HG02981 (cell line): ENCODE measurements around the gene NOTUM.
A peak's percentile ranks its signal among the peaks of the same experiment; 100 is the strongest.

Source experiments
- ATAC-seq: cut with Tn5 transposase; IDR thresholded peaks from one replicate; pipeline ENCODE4 v1.9.1; 2021; ENCODE audit warnings: mild to moderate bottlenecking, moderate library complexity; ENCODE audit not compliant: unreplicated experiment

The NOTUM gene

GRCh38 chr17:81940538-81941483, 20.2 kb downstream of the NOTUM start:
- ATAC-seq = no peak

- no peak for ATAC-seq
Measured at GRCh38 chr17:81939881-81940385, 21.1 kb downstream of the NOTUM start.

DNA sequence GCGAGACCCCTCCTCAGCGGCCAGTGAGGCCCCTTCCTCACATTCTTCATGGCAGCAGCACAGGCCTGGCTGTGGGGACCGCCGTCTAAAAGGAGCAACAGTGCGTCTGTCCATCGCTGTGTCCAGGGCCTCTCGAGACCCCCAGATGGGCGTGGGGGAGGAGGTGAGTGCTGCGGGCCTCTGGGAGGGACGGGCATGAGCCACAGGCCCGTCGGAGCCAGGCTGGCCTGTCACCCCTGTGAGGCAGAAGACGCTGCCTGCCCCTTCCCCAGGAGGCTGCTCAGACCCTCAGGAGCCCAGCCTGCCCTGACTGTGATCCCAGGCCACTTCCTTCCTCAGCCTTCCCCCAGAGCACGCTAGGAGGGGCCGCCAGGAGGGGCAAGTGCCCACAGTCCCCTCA, 21.8 kb downstream of the NOTUM start:
- ATAC-seq = no peak

GRCh38 chr17:81935709-81936084, 25.3 kb downstream of the NOTUM start:
- ATAC-seq = no peak

GRCh38 chr17:81934850-81935708, 25.9 kb downstream of the NOTUM start:
- ATAC-seq = no peak

DNA sequence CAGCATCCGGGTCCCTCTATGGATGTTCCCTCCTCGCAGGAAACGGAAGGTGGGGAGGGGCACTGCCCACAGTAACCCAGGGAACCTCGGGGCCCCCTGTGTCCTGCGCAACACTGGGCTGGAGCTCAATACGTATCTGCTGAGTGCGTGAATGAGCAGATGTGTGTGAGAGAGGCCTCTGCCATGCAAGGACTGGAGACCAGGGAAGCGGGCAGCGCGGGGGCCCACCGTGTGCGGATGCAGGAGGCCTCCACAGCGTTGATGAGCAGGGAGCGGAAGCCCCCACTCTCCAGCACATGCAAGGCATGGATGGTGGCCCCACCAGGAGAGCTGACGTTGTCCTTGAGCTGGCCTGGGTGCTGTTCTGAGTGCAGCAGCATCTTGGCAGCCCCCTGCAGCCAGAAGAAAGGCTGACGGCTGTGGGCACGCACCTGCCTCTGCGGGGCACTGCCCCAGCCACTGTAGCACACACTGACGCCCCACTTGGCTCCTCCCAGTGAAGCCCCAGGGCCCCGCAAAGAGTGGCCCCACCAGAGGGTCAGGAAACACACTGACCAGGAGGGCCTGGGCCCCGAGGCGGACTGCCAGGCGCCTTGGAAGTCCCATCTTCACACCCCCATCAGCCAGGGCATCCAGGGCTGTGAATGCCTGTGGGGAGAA, 26.8 kb downstream of the NOTUM start:
- ATAC-seq = no peak

GRCh38 chr17:81933178-81933699, 27.7 kb downstream of the NOTUM start:
- ATAC-seq = no peak

DNA sequence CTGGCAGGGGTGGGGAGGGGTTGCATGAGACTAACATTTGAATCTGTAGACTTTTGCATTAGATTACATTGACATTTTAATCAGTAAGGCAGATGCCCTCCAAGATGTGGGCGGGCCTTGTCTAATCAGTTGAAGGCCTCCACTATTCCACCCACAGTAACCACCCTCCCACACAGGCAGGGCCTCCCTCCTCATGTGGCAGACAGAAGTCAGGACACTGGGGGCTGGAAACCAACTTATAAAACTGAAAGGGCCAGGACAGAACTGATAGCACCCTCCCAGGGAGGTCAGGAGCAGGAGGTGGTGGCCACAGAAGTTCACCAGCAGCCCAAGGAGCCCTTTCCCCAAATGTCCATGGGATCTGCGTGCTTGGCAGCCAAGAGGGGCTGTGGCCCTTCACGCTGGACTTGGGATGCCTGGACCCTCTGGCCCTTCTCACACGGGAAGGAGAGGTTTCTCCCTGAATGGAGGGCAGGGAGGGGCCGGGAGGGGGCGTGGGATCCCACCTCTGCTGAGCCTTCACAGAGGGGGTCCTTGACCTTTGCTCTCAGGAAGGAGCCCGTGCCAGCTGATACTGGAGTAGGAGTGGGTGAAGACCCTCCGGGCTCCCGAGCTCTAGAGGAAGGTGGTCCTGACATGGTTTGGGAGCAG, 28.5 kb downstream of the NOTUM start:
- ATAC-seq = no peak

GRCh38 chr17:81931557-81932332, 29.2 kb downstream of the NOTUM start:
- ATAC-seq = no peak

DNA sequence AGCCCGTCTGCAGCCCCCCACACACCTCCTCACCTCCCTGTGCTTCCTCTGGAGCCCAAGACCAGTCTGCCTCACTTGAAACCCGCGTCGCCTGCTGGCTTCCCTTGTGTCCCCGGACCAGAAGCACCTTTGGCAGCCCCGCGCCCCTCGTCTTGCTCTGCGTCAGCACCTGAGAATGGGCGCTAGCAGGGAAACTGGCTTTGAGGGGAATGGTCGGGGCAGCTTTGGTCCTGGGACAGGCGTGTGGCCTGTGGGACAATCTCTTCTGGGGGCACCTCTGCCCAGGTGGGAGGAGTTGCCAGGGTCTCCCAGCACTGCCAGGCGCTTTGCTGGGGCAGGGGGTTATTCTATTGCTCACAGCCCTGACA, 29.8 kb downstream of the NOTUM start:
- ATAC-seq = no peak

- no peak for ATAC-seq
Measured at GRCh38 chr17:81930142-81931125, 30.6 kb downstream of the NOTUM start.

DNA sequence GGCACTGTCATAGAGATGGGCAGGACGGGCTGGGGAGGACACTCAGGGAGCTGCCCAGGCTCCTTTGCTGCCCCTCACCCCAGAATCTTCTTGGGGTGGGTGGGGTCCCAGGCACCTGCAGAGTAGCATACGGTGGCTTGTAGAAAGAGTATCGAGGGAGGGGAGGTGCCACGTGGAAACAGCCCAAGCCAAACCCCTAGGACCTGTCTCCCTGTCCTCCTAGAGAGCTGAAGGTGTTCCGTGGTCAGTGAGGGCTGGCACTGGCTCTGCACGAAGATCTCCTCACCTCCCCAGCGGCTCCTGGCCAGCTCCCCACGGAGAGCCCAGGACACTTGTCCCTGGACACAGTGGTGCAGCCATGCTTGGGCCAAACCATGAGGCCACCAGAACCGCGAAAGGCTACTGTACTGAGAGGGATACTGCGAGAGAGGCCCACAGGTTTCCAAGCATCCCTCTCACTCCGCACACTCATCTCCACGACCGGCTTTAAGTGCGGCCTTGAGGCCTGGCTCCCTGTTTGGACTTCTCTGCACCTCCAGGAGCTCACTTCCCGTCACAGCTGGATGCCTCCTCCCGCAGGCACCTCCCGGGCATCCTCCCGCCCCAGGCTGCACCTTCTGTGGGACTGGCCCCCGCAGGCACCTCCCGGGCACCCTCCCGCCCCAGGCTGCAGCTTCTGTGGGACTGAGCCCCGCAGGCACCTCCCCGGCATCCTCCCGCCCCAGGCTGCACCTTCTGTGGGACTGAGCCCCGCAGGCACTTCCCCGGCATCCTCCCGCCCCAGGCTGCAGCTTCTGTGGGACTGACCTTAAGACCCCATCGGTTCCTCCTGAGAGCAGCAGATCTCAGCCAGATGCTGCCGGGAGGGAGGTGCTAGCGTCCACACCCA, 31.5 kb downstream of the NOTUM start:
- no peak for ATAC-seq

DNA sequence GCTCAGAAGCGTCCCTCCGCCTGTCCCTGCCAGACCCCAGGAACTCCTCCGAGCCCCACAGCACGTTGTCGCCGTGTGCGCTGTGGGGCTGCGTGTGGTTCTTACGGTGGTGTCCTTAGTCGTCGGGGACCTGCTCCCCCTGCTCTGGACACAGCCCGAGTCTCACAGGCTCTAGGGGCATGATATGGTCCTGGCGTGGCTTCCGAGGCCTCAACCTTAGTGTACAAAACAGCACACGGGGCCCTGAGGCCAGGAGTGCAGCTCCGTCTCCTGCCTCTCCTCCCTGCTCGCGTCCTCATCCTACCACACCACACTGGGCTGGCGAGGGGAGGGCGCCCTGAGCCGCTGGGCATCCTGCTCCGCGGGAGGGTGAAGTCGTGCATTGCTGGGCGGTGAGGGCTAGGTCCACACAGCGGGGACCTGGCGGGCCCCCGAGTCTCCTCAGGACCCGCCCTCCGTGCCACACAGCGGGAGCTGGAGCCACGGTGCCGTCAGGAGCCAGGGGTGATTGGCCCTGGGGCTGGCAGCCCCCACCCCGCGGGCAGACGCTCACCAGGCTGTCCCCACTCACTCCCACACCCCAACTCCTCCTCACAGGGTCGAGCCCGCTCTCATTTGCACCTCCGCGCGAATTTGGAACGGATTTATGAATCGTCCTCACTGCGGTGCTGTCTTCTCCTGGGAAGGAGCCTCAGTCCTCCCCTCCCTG, 32.3 kb downstream of the NOTUM start:
- no peak for ATAC-seq

GRCh38 chr17:81927653-81928543, 33.1 kb downstream of the NOTUM start, which contains the start of gene MAFG:
TSS of gene MAFG (minus strand) at chr17:81927735. CDS start at chr17:81923185, 4,550 bp downstream.
- ATAC-seq = peak; percentile 41

DNA sequence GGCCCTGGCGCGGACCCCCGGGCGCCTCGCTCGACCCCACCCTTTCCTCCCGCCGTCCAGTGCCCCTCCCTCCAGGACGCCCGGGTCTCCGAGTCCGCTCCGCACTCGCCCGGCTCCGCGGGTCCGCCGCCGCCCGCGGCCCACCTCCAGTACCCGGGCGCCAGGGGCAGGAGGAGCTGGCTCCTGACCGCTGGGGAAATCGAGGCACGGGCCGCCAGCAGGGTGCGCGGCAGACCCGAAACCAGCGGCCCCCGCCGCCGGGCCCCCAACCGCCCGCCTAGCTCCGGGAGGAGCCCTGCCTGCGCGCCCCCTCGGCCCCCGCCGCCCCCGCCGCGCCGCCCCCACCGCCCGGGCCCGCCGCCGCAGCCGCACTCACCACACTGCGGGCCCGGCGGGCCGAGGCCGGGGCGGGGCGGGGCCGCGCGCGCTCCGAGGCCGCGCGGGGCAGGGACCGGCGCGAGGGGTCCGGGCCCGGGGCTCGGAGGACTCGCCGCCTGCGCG, 33.8 kb downstream of the NOTUM start:
- ATAC-seq = no peak
